ENCODE data around the gene RPL7A.
"Not testable (repeated sequence)": the region's sequence is repeated elsewhere in the genome, so short reads cannot be mapped to it uniquely, and the experiment has no call there.

RPL7A gene

GRCh38 chr9:133333011-133333410 is 15.0 kb upstream of the RPL7A start:
- peaks cover 47% of the 10 kb centered on the region for H3K36me3 ChIP-seq (ENCODE audit: insufficient read depth, low read length)
- H3K4me3 ChIP-seq (ENCODE audit: low read length) = no peak overlapping the region
- peaks cover 15% of the 10 kb centered on the region for H3K4me1 ChIP-seq (ENCODE audit: insufficient read depth, low read length)
- H3K9me3 ChIP-seq (ENCODE audit: low read length) = no peaks in the 10 kb centered on the region
- H2AFZ ChIP-seq (ENCODE audit: low read depth, low read length) = no peak overlapping the region
- H3K27me3 ChIP-seq (ENCODE audit: insufficient read depth, low read length) = no peaks in the 10 kb centered on the region

GRCh38 chr9:133333566-133333965 is 14.5 kb upstream of the RPL7A start:
- no peak overlapping the region for H3K4me3 ChIP-seq (ENCODE audit: low read length)
- peaks cover 15% of the 10 kb centered on the region for H3K4me1 ChIP-seq (ENCODE audit: insufficient read depth, low read length)
- no peak overlapping the region for H2AFZ ChIP-seq (ENCODE audit: low read depth, low read length)
- H3K27me3 ChIP-seq (ENCODE audit: insufficient read depth, low read length) = no peaks in the 10 kb centered on the region
- peaks cover 47% of the 10 kb centered on the region for H3K36me3 ChIP-seq (ENCODE audit: insufficient read depth, low read length)
- no peaks in the 10 kb centered on the region for H3K9me3 ChIP-seq (ENCODE audit: low read length)

GRCh38 chr9:133334161-133334560 is 13.9 kb upstream of the RPL7A start:
- Histone ChIP-seq H3K4me3 (ENCODE audit: low read length) (no peak overlapping the region), H2AFZ (ENCODE audit: low read depth, low read length) (no peak overlapping the region), H3K36me3 (ENCODE audit: insufficient read depth, low read length) (peaks cover 51% of the 10 kb centered on the region), H3K4me1 (ENCODE audit: insufficient read depth, low read length) (peaks cover 15% of the 10 kb centered on the region), H3K27me3 (ENCODE audit: insufficient read depth, low read length) (no peaks in the 10 kb centered on the region), H3K9me3 (ENCODE audit: low read length) (no peaks in the 10 kb centered on the region)

- H3K4me3 ChIP-seq (ENCODE audit: low read length) = peak overlapping the region; percentile 70
- not testable (repeated sequence) for H3K27me3 ChIP-seq (ENCODE audit: insufficient read depth, low read length); H2AFZ ChIP-seq (ENCODE audit: low read depth, low read length); H3K9me3 ChIP-seq (ENCODE audit: low read length)
- peaks cover 53% of the 10 kb centered on the region for H3K36me3 ChIP-seq (ENCODE audit: insufficient read depth, low read length)
- H3K4me1 ChIP-seq (ENCODE audit: insufficient read depth, low read length) = peaks cover 15% of the 10 kb centered on the region
Measured at GRCh38 chr9:133334888-133335287, 13.1 kb upstream of the RPL7A start.

GRCh38 chr9:133335924-133336811 is 11.8 kb upstream of the RPL7A start, which contains the start of gene SURF6:
TSS of gene SURF6 (minus strand) at chr9:133336188. CDS start at chr9:133336132, 56 bp downstream.
- Histone ChIP-seq H3K9me3 (ENCODE audit: low read length) (no peaks in the 10 kb centered on the region), H3K4me3 (ENCODE audit: low read length) (peak within 1 kb of the TSS; percentile 70), H3K4me1 (ENCODE audit: insufficient read depth, low read length) (peaks cover 15% of the 10 kb centered on the region), H3K36me3 (ENCODE audit: insufficient read depth, low read length) (peaks cover 58% of the 10 kb centered on the region), H3K27me3 (ENCODE audit: insufficient read depth, low read length) (no peaks in the 10 kb centered on the region), H2AFZ (ENCODE audit: low read depth, low read length) (peak within 1 kb of the TSS; percentile 68)

- Histone ChIP-seq H3K9me3 (ENCODE audit: low read length) (no peaks in the 10 kb centered on the region), H3K27me3 (ENCODE audit: insufficient read depth, low read length) (no peaks in the 10 kb centered on the region), H3K4me3 (ENCODE audit: low read length) (no peak overlapping the region), H3K4me1 (ENCODE audit: insufficient read depth, low read length) (peaks cover 13% of the 10 kb centered on the region), H2AFZ (ENCODE audit: low read depth, low read length) (no peak overlapping the region), H3K36me3 (ENCODE audit: insufficient read depth, low read length) (peaks cover 55% of the 10 kb centered on the region)
Measured at GRCh38 chr9:133339641-133340040, 8.4 kb upstream of the RPL7A start.

GRCh38 chr9:133340256-133340655 is 7.8 kb upstream of the RPL7A start:
- Histone ChIP-seq H3K27me3 (ENCODE audit: insufficient read depth, low read length) (no peaks in the 10 kb centered on the region), H3K36me3 (ENCODE audit: insufficient read depth, low read length) (peaks cover 59% of the 10 kb centered on the region), H3K4me1 (ENCODE audit: insufficient read depth, low read length) (peaks cover 7% of the 10 kb centered on the region), H3K4me3 (ENCODE audit: low read length) (no peak overlapping the region), H3K9me3 (ENCODE audit: low read length) (no peaks in the 10 kb centered on the region), H2AFZ (ENCODE audit: low read depth, low read length) (no peak overlapping the region)

GRCh38 chr9:133340916-133341315 is 7.1 kb upstream of the RPL7A start:
- Histone ChIP-seq H3K36me3 (ENCODE audit: insufficient read depth, low read length) (peaks cover 66% of the 10 kb centered on the region), H3K4me3 (ENCODE audit: low read length) (no peak overlapping the region), H3K4me1 (ENCODE audit: insufficient read depth, low read length) (peaks cover 4% of the 10 kb centered on the region), H3K27me3 (ENCODE audit: insufficient read depth, low read length) (no peaks in the 10 kb centered on the region), H2AFZ (ENCODE audit: low read depth, low read length) (no peak overlapping the region), H3K9me3 (ENCODE audit: low read length) (no peaks in the 10 kb centered on the region)

GRCh38 chr9:133341369-133342068 is 6.5 kb upstream of the RPL7A start:
- no peaks in the 10 kb centered on the region for H3K9me3 ChIP-seq (ENCODE audit: low read length)
- H3K36me3 ChIP-seq (ENCODE audit: insufficient read depth, low read length) = peaks cover 67% of the 10 kb centered on the region

GRCh38 chr9:133342069-133342406 is 6.0 kb upstream of the RPL7A start:
- H3K36me3 ChIP-seq (ENCODE audit: insufficient read depth, low read length) = peaks cover 67% of the 10 kb centered on the region
- H3K4me3 ChIP-seq (ENCODE audit: low read length) = no peak overlapping the region
- H3K4me1 ChIP-seq (ENCODE audit: insufficient read depth, low read length) = peaks cover 10% of the 10 kb centered on the region
- no peaks in the 10 kb centered on the region for H3K9me3 ChIP-seq (ENCODE audit: low read length)
- H3K27me3 ChIP-seq (ENCODE audit: insufficient read depth, low read length) = no peaks in the 10 kb centered on the region
- H2AFZ ChIP-seq (ENCODE audit: low read depth, low read length) = no peak overlapping the region

More at GRCh38 chr9:133341369-133342068, 6.5 kb upstream of the RPL7A start:
- Histone ChIP-seq H3K27me3 (ENCODE audit: insufficient read depth, low read length) (no peaks in the 10 kb centered on the region), H3K4me1 (ENCODE audit: insufficient read depth, low read length) (peaks cover 6% of the 10 kb centered on the region), H2AFZ (ENCODE audit: low read depth, low read length) (no peak overlapping the region), H3K4me3 (ENCODE audit: low read length) (no peak overlapping the region)

GRCh38 chr9:133342570-133342969 is 5.4 kb upstream of the RPL7A start:
- H3K4me1 ChIP-seq (ENCODE audit: insufficient read depth, low read length) = peaks cover 10% of the 10 kb centered on the region
- H2AFZ ChIP-seq (ENCODE audit: low read depth, low read length) = no peak overlapping the region
- H3K4me3 ChIP-seq (ENCODE audit: low read length) = no peak overlapping the region
- no peaks in the 10 kb centered on the region for H3K27me3 ChIP-seq (ENCODE audit: insufficient read depth, low read length)
- peaks cover 67% of the 10 kb centered on the region for H3K36me3 ChIP-seq (ENCODE audit: insufficient read depth, low read length)
- no peaks in the 10 kb centered on the region for H3K9me3 ChIP-seq (ENCODE audit: low read length)

GRCh38 chr9:133344071-133344470 is 3.9 kb upstream of the RPL7A start:
- H3K36me3 ChIP-seq (ENCODE audit: insufficient read depth, low read length) = peaks cover 67% of the 10 kb centered on the region
- H3K4me3 ChIP-seq (ENCODE audit: low read length) = no peak overlapping the region
- no peaks in the 10 kb centered on the region for H3K27me3 ChIP-seq (ENCODE audit: insufficient read depth, low read length)
- H2AFZ ChIP-seq (ENCODE audit: low read depth, low read length) = no peak overlapping the region
- no peaks in the 10 kb centered on the region for H3K9me3 ChIP-seq (ENCODE audit: low read length)
- peaks cover 14% of the 10 kb centered on the region for H3K4me1 ChIP-seq (ENCODE audit: insufficient read depth, low read length)

GRCh38 chr9:133344979-133345378 is 3.0 kb upstream of the RPL7A start:
- Histone ChIP-seq H2AFZ (ENCODE audit: low read depth, low read length) (no peak overlapping the region), H3K36me3 (ENCODE audit: insufficient read depth, low read length) (peaks cover 69% of the 10 kb centered on the region), H3K9me3 (ENCODE audit: low read length) (no peaks in the 10 kb centered on the region), H3K4me1 (ENCODE audit: insufficient read depth, low read length) (peaks cover 21% of the 10 kb centered on the region), H3K27me3 (ENCODE audit: insufficient read depth, low read length) (no peaks in the 10 kb centered on the region), H3K4me3 (ENCODE audit: low read length) (no peak overlapping the region)

Measured in neuron (in vitro differentiated cells).